IMR-90 (cell line): Measurements from ENCODE around the gene GANC. TPM values are rescaled to one million over a fixed set of nuclear protein-coding genes. Genes with fewer than 3 reads are reported as not detected.

Source experiments
- ATAC-seq: fragments of 200-7000 bp; cut with Tn5 transposase; 2 replicates; pipeline ENCODE4 v1.9.1; 2020; ENCODE audit warnings: low read depth, mild to moderate bottlenecking, moderate library complexity
- BruUV-seq: library from RNA; stranded (reverse); fragments of 400-500 nt; replicated peaks from 2 replicates; lab custom pipeline; 2021; lab: Mats Ljungman, UMichigan
- CTCF ChIA-PET: fragments of 300-600 bp; formaldehyde crosslinking; extraction: SDS; loops from one replicate; lab custom pipeline; 2021; ENCODE audit warnings: antibody characterized with exemption; lab: Yijun Ruan, JAX
- POLR2A ChIA-PET: fragments of 300-600 bp; sonication (Branson Sonifier 250); formaldehyde crosslinking; loops from one replicate; lab custom pipeline; 2022; ENCODE audit warnings: antibody characterized with exemption; ENCODE audit not compliant: unreplicated experiment; lab: Charles Lee
- DNase-seq: peaks from one replicate; pipeline ENCODE4 v3.0.0; 2013
- H2AFZ ChIP-seq: replicated peaks from 2 replicates; pipeline ENCODE3; 2013; ENCODE audit warnings: low read length, mild to moderate bottlenecking; ENCODE audit not compliant: poor library complexity
- H2AK5ac ChIP-seq: 2 replicates; pipeline ENCODE4 v1.6.1; 2013; ENCODE audit warnings: low read depth, low read length, inconsistent platforms
- H2AK9ac ChIP-seq: replicated peaks from 2 replicates; pipeline ENCODE3; 2013; ENCODE audit warnings: mild to moderate bottlenecking, low read depth, low read length, moderate library complexity; ENCODE audit not compliant: poor library complexity
- H2BK120ac ChIP-seq: 2 replicates; pipeline ENCODE4 v1.6.1; 2013; ENCODE audit warnings: low read depth, low read length, inconsistent platforms
- H2BK15ac ChIP-seq: 3 replicates; pipeline ENCODE4 v1.6.1; 2013; ENCODE audit warnings: low read depth, low read length, inconsistent platforms
- H2BK20ac ChIP-seq: 2 replicates; pipeline ENCODE4 v1.6.1; 2013; ENCODE audit warnings: low read depth, mild to moderate bottlenecking, inconsistent platforms, low read length, moderate library complexity
- H2BK5ac ChIP-seq: 2 replicates; pipeline ENCODE4 v1.6.1; 2013; ENCODE audit warnings: mild to moderate bottlenecking, low read depth, low read length, inconsistent platforms; ENCODE audit not compliant: poor library complexity, severe bottlenecking
- H3K14ac ChIP-seq: replicated peaks from 2 replicates; pipeline ENCODE4 v1.6.1; 2013; ENCODE audit warnings: low read depth, low read length, inconsistent platforms
- H3K18ac ChIP-seq: 2 replicates; pipeline ENCODE4 v1.6.1; 2013; ENCODE audit warnings: low read depth, low read length, control low read depth
- H3K23ac ChIP-seq: 2 replicates; pipeline ENCODE4 v1.6.1; 2013; ENCODE audit warnings: low read depth, low read length, inconsistent platforms
- H3K27ac ChIP-seq: 2 replicates; pipeline ENCODE4 v1.5.1; 2013; ENCODE audit warnings: mild to moderate bottlenecking, control low read depth, low read length; ENCODE audit not compliant: insufficient read depth
- H3K27me3 ChIP-seq: 2 replicates; pipeline ENCODE4 v1.6.1; 2013; ENCODE audit warnings: low read length; ENCODE audit not compliant: control insufficient read depth, insufficient read depth
- H3K36me3 ChIP-seq: 2 replicates; pipeline ENCODE4 v1.6.1; 2013; ENCODE audit warnings: low read length, mixed read lengths; ENCODE audit not compliant: control insufficient read depth, insufficient read depth
- H3K4ac ChIP-seq: 2 replicates; pipeline ENCODE4 v1.6.1; 2013; ENCODE audit warnings: low read depth, low read length, inconsistent platforms
- H3K4me1 ChIP-seq: 2 replicates; pipeline ENCODE4 v1.6.1; 2013; ENCODE audit warnings: low read length, mixed read lengths; ENCODE audit not compliant: control insufficient read depth, insufficient read depth
- H3K4me2 ChIP-seq: 2 replicates; pipeline ENCODE4 v1.6.1; 2013; ENCODE audit warnings: low read depth, mild to moderate bottlenecking, control low read depth, low read length, moderate library complexity
- H3K4me3 ChIP-seq: 2 replicates; pipeline ENCODE4 v1.5.1; 2013; ENCODE audit warnings: low read depth, mild to moderate bottlenecking, control low read depth, low read length, moderate library complexity; ENCODE audit not compliant: insufficient read depth
- H3K56ac ChIP-seq: 2 replicates; pipeline ENCODE4 v1.6.1; 2013; ENCODE audit warnings: low read length, inconsistent platforms; ENCODE audit not compliant: insufficient read depth; ENCODE audit errors: extremely low read depth
- H3K79me1 ChIP-seq, 2 experiments: 2 replicates each; pipeline ENCODE4 v1.6.1; 2013; ENCODE audit warnings: low read length in 2 of 2, inconsistent platforms in 1 of 2, low read depth in 1 of 2
- H3K9ac ChIP-seq: 2 replicates; pipeline ENCODE4 v1.6.1; 2013; ENCODE audit warnings: low read depth, low read length, control low read depth
- H3K9me1 ChIP-seq: 2 replicates; pipeline ENCODE4 v1.6.1; 2013; ENCODE audit warnings: low read length, inconsistent platforms; ENCODE audit not compliant: insufficient read depth
- H3K9me3 ChIP-seq: 2 replicates; pipeline ENCODE4 v1.6.1; 2013; ENCODE audit warnings: low read length; ENCODE audit not compliant: control insufficient read depth, insufficient read depth
- H4K20me1 ChIP-seq: 2 replicates; pipeline ENCODE4 v1.6.1; 2013; ENCODE audit warnings: low read length, inconsistent platforms; ENCODE audit not compliant: insufficient read depth
- H4K5ac ChIP-seq: 2 replicates; pipeline ENCODE4 v1.6.1; 2013; ENCODE audit warnings: mild to moderate bottlenecking, low read depth, low read length, control low read depth
- H4K8ac ChIP-seq, 2 experiments: 2 replicates each; pipeline ENCODE4 v1.6.1; 2013; ENCODE audit warnings: low read depth in 2 of 2, low read length in 2 of 2, control low read depth in 1 of 2, inconsistent platforms in 1 of 2
- H4K91ac ChIP-seq: 2 replicates; pipeline ENCODE4 v1.6.1; 2013; ENCODE audit warnings: low read depth, low read length, inconsistent platforms; ENCODE audit not compliant: insufficient read depth
- CEBPB ChIP-seq: IDR thresholded peaks from 2 replicates; pipeline ENCODE4 v1.6.1; 2012; ENCODE audit warnings: low read depth, low read length, improper control_type of control experiment
- CHD1 ChIP-seq: IDR thresholded peaks from 2 replicates; pipeline ENCODE4 v1.6.1; 2012; ENCODE audit warnings: low read depth, low read length, improper control_type of control experiment
- ELK1 ChIP-seq: fragments of 150-350 bp; IDR thresholded peaks from 2 replicates; pipeline ENCODE4 v1.6.1; 2016; ENCODE audit warnings: low read depth, mild to moderate bottlenecking, low read length, moderate library complexity, borderline replicate concordance
- FOS ChIP-seq: fragments of 150-350 bp; IDR thresholded peaks from 2 replicates; pipeline ENCODE4 v1.6.1; 2016; ENCODE audit warnings: low read depth, low read length
- MAFK ChIP-seq: IDR thresholded peaks from 2 replicates; pipeline ENCODE4 v1.6.1; 2012; ENCODE audit warnings: low read depth, low read length, improper control_type of control experiment
- MAZ ChIP-seq: IDR thresholded peaks from 2 replicates; pipeline ENCODE4 v1.6.1; 2012; ENCODE audit warnings: low read depth, mild to moderate bottlenecking, low read length, improper control_type of control experiment, moderate library complexity, borderline replicate concordance
- POLR2A ChIP-seq: IDR thresholded peaks from 2 replicates; pipeline ENCODE4 v1.6.1; 2012; ENCODE audit warnings: mild to moderate bottlenecking, low read depth, low read length
- RFX5 ChIP-seq: IDR thresholded peaks from 2 replicates; pipeline ENCODE4 v1.8.0; 2012; ENCODE audit warnings: low read depth, mild to moderate bottlenecking, low read length, moderate library complexity
- WGBS, 2 experiments: methylation state at CpG; one replicate each; pipeline versions ENCODE4 v1.1.5 to v1.1.7; 2013; ENCODE audit warnings: missing lambda C conversion rate in 2 of 2; ENCODE audit not compliant: insufficient read length in 1 of 2; ENCODE audit errors: extremely low coverage in 2 of 2; 5-methylcytosine and 5-hydroxymethylcytosine counted together
- dilution Hi-C: fragments of 300-500 bp; cut with HindIII; formaldehyde crosslinking; loops from one replicate; pipeline ENCODE4 v1.14.3; 2018; ENCODE audit warnings: low sequenced_read_pairs; ENCODE audit not compliant: unreplicated experiment
- in situ Hi-C: fragments of 300-500 bp; cut with MboI; formaldehyde crosslinking; loops from 3 replicates; pipeline ENCODE4 v1.14.3; 2019; ENCODE audit warnings: low sequenced_read_pairs, inconsistent platforms, mixed read lengths
- intact Hi-C: fragments of 100-400 bp; cut with micrococcal nuclease; formaldehyde crosslinking; loops from 2 replicates; pipeline ENCODE4 v1.10.0; 2022
- polyA plus RNA-seq, 3 experiments: library from polyadenylated mRNA; depleted of rRNA; stranded (reverse); fragments of >200 nt; gene quantifications; 2 replicates each; pipeline ENCODE4 v1.2.3, GENCODE V29; 2012; ENCODE audit warnings: low replicate concordance in 1 of 3
- total RNA-seq: library from RNA; depleted of rRNA; stranded (reverse); fragments of >200 nt; gene quantifications from 2 replicates; pipeline ENCODE4 v1.2.3, GENCODE V29; 2012

GANC gene
- total and polyA plus RNA-seq, 2 of the 4 experiments (the other 2 are of a cell fraction): 7.1 to 19.2 TPM

DNA sequence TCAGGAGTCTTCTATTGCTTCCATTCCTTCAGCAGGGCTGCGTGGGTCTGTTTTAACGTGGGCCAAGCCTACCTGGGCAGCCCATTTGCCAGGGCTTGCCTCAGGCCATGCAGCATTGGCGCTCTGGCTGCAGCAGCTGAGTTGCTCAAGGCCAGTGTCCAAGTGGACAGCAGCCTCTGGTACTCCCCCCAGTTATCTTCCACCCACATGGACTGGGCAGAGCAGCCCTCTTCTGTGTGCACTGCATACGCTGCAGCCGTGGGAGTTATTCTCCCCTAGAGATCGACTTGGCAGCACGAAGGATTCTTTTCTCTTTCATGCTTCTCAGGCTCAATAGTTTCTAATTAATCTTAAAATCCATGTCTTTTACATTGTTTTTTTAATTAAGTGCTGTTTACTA lies 79.4 kb downstream of the GANC start:
- Histone ChIP-seq H4K5ac (no peak overlapping the region), H4K8ac (no peak overlapping the region), H2AK9ac (no peak overlapping the region), H3K56ac (no peak overlapping the region), H3K4me3 (no peak overlapping the region), H3K9ac (no peak overlapping the region), H3K27ac (no peak overlapping the region), H3K36me3 (peaks cover 4% of the 10 kb centered on the region; the same call in 1 of the 2 replicates), H3K27me3 (no peaks in the 10 kb centered on the region), H3K9me1 (peaks cover 8% of the 10 kb centered on the region), H2AK5ac (no peak overlapping the region), H3K23ac (no peak overlapping the region), H2BK120ac (no peak overlapping the region), H3K14ac (no peak overlapping the region), H3K9me3 (no peaks in the 10 kb centered on the region), H2BK5ac (no peak overlapping the region), H3K79me1 (0 out of 4 replicates have a peak, but pooled peaks cover 0 to under 1% of the 10 kb centered on the region in 2 experiments), H3K4ac (no peak overlapping the region), H3K4me1 (peaks cover 8% of the 10 kb centered on the region), H2AFZ (no peak overlapping the region), H2BK15ac (no peak overlapping the region), H3K4me2 (no peak overlapping the region), H4K20me1 (no peaks in the 10 kb centered on the region), H2BK20ac (no peak overlapping the region), H4K91ac (no peak overlapping the region), H3K18ac (no peak overlapping the region)
- no CpG with 5 or more reads among the region's 7 CpGs for WGBS, 2 experiments
- TF ChIP-seq CHD1: no peak
- TF ChIP-seq CEBPB: no peak
- no peak for TF ChIP-seq POLR2A
- no peak for TF ChIP-seq RFX5
- TF ChIP-seq FOS: no peak
- TF ChIP-seq MAFK: no peak
- TF ChIP-seq MAZ: no peak
- no peak for TF ChIP-seq ELK1
- dilution Hi-C loops (no loop called here), intact Hi-C loops (no loop called here), in situ Hi-C loops (no loop called here)
- CTCF ChIA-PET: no interaction called here
- ATAC-seq (no peak), DNase-seq (no peak)
- POLR2A ChIA-PET: no interaction called here
- BruUV-seq: no TSS peak
